SK-N-SH (cell line): ENCODE results near the gene KIAA0232. TPM values are rescaled to one million over a fixed set of nuclear protein-coding genes. Genes with fewer than 3 reads are reported as not detected.

Source experiments
- CTCF ChIA-PET: fragments of 300-600, 350-600 bp; formaldehyde crosslinking; extraction: SDS; loops from one replicate; lab custom pipeline; 2021; lab: Yijun Ruan, JAX
- POLR2A ChIA-PET: fragments of 350-600 bp; sonication (Branson Sonifier 250); formaldehyde crosslinking; extraction: SDS; loops from one replicate; lab custom pipeline; 2020; ENCODE audit warnings: antibody characterized with exemption, inconsistent platforms; lab: Yijun Ruan, JAX
- DNase-seq: peaks from one replicate; pipeline ENCODE4 v3.0.0; 2012
- H2AFZ ChIP-seq: fragments of 200-600 bp; sonication (generic); 2 replicates; pipeline ENCODE4 v1.8.1; 2016; ENCODE audit warnings: antibody characterized with exemption, mild to moderate bottlenecking, low read depth
- H3F3A ChIP-seq: fragments of 200-600 bp; sonication (generic); replicated peaks from 2 replicates; pipeline ENCODE3; 2016; ENCODE audit warnings: antibody characterized with exemption, mild to moderate bottlenecking; ENCODE audit not compliant: insufficient read depth
- H3K27ac ChIP-seq, 2 experiments: fragments of 200-500 bp in 1 of 2; fragments of 200-600 bp in 1 of 2; sonication (Bioruptor generic) in 1 of 2; sonication (generic), shearing (Covaris generic) in 1 of 2; 2 replicates each; pipeline versions ENCODE4 v1.5.1 to v1.6.1; 2014 to 2016; ENCODE audit warnings: low read depth in 2 of 2, inconsistent platforms in 1 of 2, low read length in 1 of 2, mild to moderate bottlenecking in 1 of 2, mixed read lengths in 1 of 2
- H3K27me3 ChIP-seq: fragments of 200-600 bp; sonication (generic), shearing (Covaris generic); 2 replicates; pipeline ENCODE4 v1.6.1; 2016; ENCODE audit warnings: mixed run types; ENCODE audit not compliant: insufficient read depth
- H3K36me3 ChIP-seq, 2 experiments: fragments of 200-500 bp in 1 of 2; fragments of 200-600 bp in 1 of 2; sonication (Bioruptor generic) in 1 of 2; sonication (generic) in 1 of 2; replicated peaks in 1 of 2; 2 replicates each; pipeline versions ENCODE3 to v1.5.1; 2014 to 2016; ENCODE audit warnings: low read length in 1 of 2, mild to moderate bottlenecking in 1 of 2; ENCODE audit not compliant: insufficient read depth in 2 of 2, control insufficient read depth in 1 of 2
- H3K4me1 ChIP-seq, 2 experiments: fragments of 200-500 bp in 1 of 2; fragments of 200-600 bp in 1 of 2; sonication (Bioruptor generic) in 1 of 2; sonication (generic), shearing (Covaris generic) in 1 of 2; 2 replicates each; pipeline versions ENCODE4 v1.5.1 to v1.6.1; 2014 to 2016; ENCODE audit warnings: low read depth in 1 of 2, low read length in 1 of 2, mixed run types in 1 of 2; ENCODE audit not compliant: insufficient read depth in 2 of 2, control insufficient read depth in 1 of 2
- H3K4me2 ChIP-seq: fragments of 200-600 bp; sonication (generic), shearing (Covaris generic); 2 replicates; pipeline ENCODE4 v1.6.1; 2017; ENCODE audit warnings: mixed run types
- H3K4me3 ChIP-seq, 2 experiments: fragments of 200-500 bp in 1 of 2; fragments of 200-600 bp in 1 of 2; sonication (Bioruptor generic) in 1 of 2; sonication (generic), shearing (Covaris generic) in 1 of 2; 2 replicates each; pipeline versions ENCODE4 v1.5.1 to v1.8.1; 2014 to 2016; ENCODE audit warnings: low read depth in 2 of 2, inconsistent platforms in 1 of 2, low read length in 1 of 2, mild to moderate bottlenecking in 1 of 2, mixed read lengths in 1 of 2, moderate library complexity in 1 of 2
- H3K79me2 ChIP-seq: fragments of 200-600 bp; sonication (generic); 2 replicates; pipeline ENCODE4 v1.8.1; 2017; ENCODE audit warnings: mild to moderate bottlenecking; ENCODE audit not compliant: insufficient read depth
- H3K9ac ChIP-seq: fragments of 200-600 bp; sonication (generic); 2 replicates; pipeline ENCODE4 v1.6.1; 2017; ENCODE audit warnings: mixed run types
- H3K9me2 ChIP-seq: fragments of 200-600 bp; sonication (generic); 2 replicates; pipeline ENCODE4 v1.6.1; 2017; ENCODE audit warnings: mixed run types
- H3K9me3 ChIP-seq: fragments of 200-600 bp; sonication (generic); 2 replicates; pipeline ENCODE4 v1.6.1; 2017; ENCODE audit warnings: mixed run types, mild to moderate bottlenecking, moderate library complexity
- H4K20me1 ChIP-seq: fragments of 200-600 bp; sonication (generic); 2 replicates; pipeline ENCODE4 v1.6.1; 2017; ENCODE audit warnings: mild to moderate bottlenecking, mixed run types; ENCODE audit not compliant: insufficient read depth
- ELF1 ChIP-seq: IDR thresholded peaks from 2 replicates; pipeline ENCODE4 v1.4.0; 2012
- EP300 ChIP-seq, 2 experiments: IDR thresholded peaks; 2 replicates each; pipeline versions ENCODE4 v1.4.0 to v1.6.1; 2012; ENCODE audit warnings: borderline replicate concordance in 1 of 2, low read depth in 1 of 2, low read length in 1 of 2
- FOXM1 ChIP-seq: IDR thresholded peaks from 2 replicates; pipeline ENCODE4 v1.4.0; 2012; ENCODE audit warnings: low read depth, mild to moderate bottlenecking
- GATA2 ChIP-seq: sonication (generic); formaldehyde crosslinking; IDR thresholded peaks from 2 replicates; pipeline ENCODE4 v1.5.0; 2020; ENCODE audit warnings: mild to moderate bottlenecking, missing genetic modification reagents
- MXI1 ChIP-seq: IDR thresholded peaks from 2 replicates; pipeline ENCODE4 v1.6.1; 2012; ENCODE audit warnings: mild to moderate bottlenecking, low read depth, low read length, improper control_type of control experiment
- NRF1 ChIP-seq: IDR thresholded peaks from 2 replicates; pipeline ENCODE4 v1.6.1; 2012; ENCODE audit warnings: low read depth, mild to moderate bottlenecking, low read length
- RAD21 ChIP-seq: IDR thresholded peaks from 2 replicates; pipeline ENCODE4 v1.6.1; 2012; ENCODE audit warnings: mild to moderate bottlenecking, low read length
- RXRA ChIP-seq: IDR thresholded peaks from 2 replicates; pipeline ENCODE4 v1.4.0; 2012; ENCODE audit warnings: low read depth, mild to moderate bottlenecking, borderline replicate concordance
- SIN3A ChIP-seq: IDR thresholded peaks from 2 replicates; pipeline ENCODE4 v1.6.1; 2012; ENCODE audit warnings: low read depth, mild to moderate bottlenecking, low read length, moderate library complexity, borderline replicate concordance
- TAF1 ChIP-seq: IDR thresholded peaks from 2 replicates; pipeline ENCODE4 v1.6.1; 2012; ENCODE audit warnings: low read depth, mild to moderate bottlenecking, low read length, moderate library complexity, borderline replicate concordance
- TCF12 ChIP-seq: IDR thresholded peaks from 2 replicates; pipeline ENCODE4 v1.4.0; 2012
- TEAD4 ChIP-seq: IDR thresholded peaks from 2 replicates; pipeline ENCODE4 v1.4.0; 2012; ENCODE audit warnings: mild to moderate bottlenecking, borderline replicate concordance; ENCODE audit not compliant: insufficient read depth
- USF1 ChIP-seq: IDR thresholded peaks from 2 replicates; pipeline ENCODE4 v1.4.0; 2012; ENCODE audit warnings: low read depth, borderline replicate concordance
- YY1 ChIP-seq: IDR thresholded peaks from 2 replicates; pipeline ENCODE4 v1.4.0; 2012; ENCODE audit warnings: low read depth, mild to moderate bottlenecking
- WGBS: methylation state at CpG from one replicate; pipeline ENCODE4 v1.1.6; 2017; ENCODE audit warnings: low lambda C conversion rate; 5-methylcytosine and 5-hydroxymethylcytosine counted together
- polyA plus RNA-seq, 3 experiments: library from polyadenylated mRNA; depleted of rRNA; stranded (reverse); fragments of >200 nt; gene quantifications; 2 replicates each; pipeline ENCODE4 v1.2.3, GENCODE V29; 2012

The KIAA0232 gene
- polyA plus RNA-seq, 1 of the 3 experiments (the other 2 are of a cell fraction) = 5.7 TPM

GRCh38 chr4:6840062-6840976 is 57.8 kb downstream of the KIAA0232 start:
- Histone ChIP-seq H3K79me2 (peaks cover 57% of the 10 kb centered on the region), H3F3A (no peaks in the 10 kb centered on the region), H3K27ac (no peak overlapping the region), H3K9me2 (no peaks in the 10 kb centered on the region), H4K20me1 (peaks cover 11% of the 10 kb centered on the region), H3K27me3 (no peaks in the 10 kb centered on the region), H3K9ac (no peak overlapping the region), H3K4me2 (no peak overlapping the region), H3K4me3 (no peak overlapping the region), H3K36me3 (peaks cover 12 to 32% of the 10 kb centered on the region in 2 experiments), H3K9me3 (no peaks in the 10 kb centered on the region), H2AFZ (no peak overlapping the region), H3K4me1 (peaks cover 5 to 9% of the 10 kb centered on the region in 2 experiments; a peak in 2 of 4 replicates)
- no peak for DNase-seq
- WGBS = 77% methylated on average over 8 of the region's 8 CpGs
- ChIA-PET CTCF (interaction anchor here (0.7 to 1.7 kb wide), 2 partner anchors 10 to 290 kb away, joined by 3 to 4 read pairs; no protein-coding TSS in a partner anchor), POLR2A (no interaction called here)
- TF ChIP-seq USF1 (peak; percentile 36; the same call in 1 of the 2 replicates), EP300 (IDR thresholded peaks at IDR 0.05; ENCODE audit: borderline replicate concordance in 1 of 2, low read depth in 1 of 2, low read length in 1 of 2) (no peak), RXRA (no peak)

GRCh38 chr4:6845027-6845426 is 62.5 kb downstream of the KIAA0232 start:
- Histone ChIP-seq H3K4me3 (no peak overlapping the region), H3K79me2 (peaks cover 48% of the 10 kb centered on the region; the same call in 1 of the 2 replicates), H3K27ac (no peak overlapping the region), H3K27me3 (no peaks in the 10 kb centered on the region), H4K20me1 (peaks cover 6% of the 10 kb centered on the region), H3K4me2 (no peak overlapping the region), H2AFZ (no peak overlapping the region), H3K4me1 (peaks cover 4 to 10% of the 10 kb centered on the region in 2 experiments; a peak in 2 of 4 replicates), H3K9me2 (no peaks in the 10 kb centered on the region), H3K9ac (no peak overlapping the region), H3F3A (no peaks in the 10 kb centered on the region), H3K36me3 (peaks cover 12 to 40% of the 10 kb centered on the region in 2 experiments), H3K9me3 (no peaks in the 10 kb centered on the region)
- TF ChIP-seq YY1 = no peak
- TF ChIP-seq GATA2 (CRISPR knock-in tag) = no peak
- no peak for TF ChIP-seq NRF1
- no peak for TF ChIP-seq ELF1
- TF ChIP-seq RXRA = no peak
- no peak for TF ChIP-seq MXI1
- TF ChIP-seq TCF12 = no peak
- no peak for TF ChIP-seq RAD21
- TF ChIP-seq SIN3A = no peak
- no peak for TF ChIP-seq TEAD4
- no peak for TF ChIP-seq FOXM1
- TF ChIP-seq TAF1 = no peak
- TF ChIP-seq EP300 (IDR thresholded peaks at IDR 0.05; ENCODE audit: borderline replicate concordance in 1 of 2, low read depth in 1 of 2, low read length in 1 of 2) = no peak
- no peak for TF ChIP-seq USF1
- 93% methylated on average over 1 of the region's 1 CpG for WGBS
- ChIA-PET POLR2A (no interaction called here), CTCF (interaction anchor here (0.6 to 1.6 kb wide), 7 partner anchors 12 to 96 kb away, joined by 3 to 5 read pairs (median 3); no protein-coding TSS in a partner anchor)
- DNase-seq = peak; percentile 32
